Adrenal gland (tissue), 12 donors: ENCODE data around the gene ST6GALNAC3. TPM values are rescaled to one million over a fixed set of nuclear protein-coding genes. Genes with fewer than 3 reads are reported as not detected.

ENCODE experiments used
- DNase-seq, 7 donors: peaks; one replicate each; pipeline ENCODE4 v3.0.0-alpha.2; 2019 to 2020
- H3K27ac ChIP-seq, 5 donors: fragments of 200-600 bp; sonication (generic) in 4 of 5; 1 replicate in 3 of 5; 2 replicates in 2 of 5; pipeline versions ENCODE4 v1.5.1 to v1.8.0; 2016 to 2020; ENCODE audit warnings: mild to moderate bottlenecking in 1 of 5
- H3K27me3 ChIP-seq: fragments of 200-600 bp; 2 replicates; pipeline ENCODE4 v1.8.0; 2021
- H3K36me3 ChIP-seq, 2 donors: fragments of 200-600 bp; replicated peaks in 1 of 2; 1 replicate in 1 of 2; 2 replicates in 1 of 2; pipeline versions ENCODE4 v1.5.1 to v1.8.0; 2018 to 2022
- H3K4me1 ChIP-seq, 2 donors: fragments of 200-600 bp; replicated peaks in 1 of 2; 1 replicate in 1 of 2; 2 replicates in 1 of 2; pipeline versions ENCODE4 v1.5.1 to v1.8.0; 2018 to 2021
- H3K4me3 ChIP-seq, 4 donors: fragments of 200-600 bp; sonication (generic) in 3 of 4; one replicate each; pipeline ENCODE4 v1.5.1; 2016 to 2018
- H3K9me3 ChIP-seq, 3 donors: fragments of 200-600 bp; sonication (generic) in 1 of 3; replicated peaks in 1 of 3; 1 replicate in 2 of 3; 2 replicates in 1 of 3; pipeline versions ENCODE4 v1.5.1 to v1.8.0; 2016 to 2021
- POLR2A ChIP-seq, 2 donors: fragments of 450-650 bp; IDR thresholded peaks; one replicate each; pipeline ENCODE4 v1.6.1; 2017; ENCODE audit warnings: antibody characterized with exemption in 2 of 2, mild to moderate bottlenecking in 2 of 2, moderate library complexity in 1 of 2
- WGBS, 4 donors: extraction: QIAGEN DNeasy Blood & Tissue Kit in 2 of 4; methylation state at CpG; one replicate each; pipeline versions ENCODE4 v1.1.5 to v1.1.7; 2013 to 2017; 5-methylcytosine and 5-hydroxymethylcytosine counted together
- intact Hi-C, 2 donors: fragments of 100-400 bp; cut with DNase I; formaldehyde crosslinking; loops; one replicate each; pipeline versions ENCODE4 v1.14.1 to v1.15.0; 2022 to 2023
- polyA plus RNA-seq, 3 donors: library from polyadenylated mRNA; stranded (reverse); fragments of 200-250 nt in 2 of 3; fragments of 350-450 nt in 1 of 3; fragmentation: Illumina TruSeq in 1 of 3; extraction: RNeasy Lipid Tissue Mini Kit (QIAGEN cat#74804) in 1 of 3; gene quantifications; one replicate each; pipeline ENCODE4 v1.2.3, GENCODE V29; 2013 to 2014
- total RNA-seq, 9 donors: library from RNA; depleted of rRNA in 4 of 9; stranded (reverse); fragments of >200 nt in 4 of 9; fragments of 120-200 nt in 1 of 9; fragmentation: NEBNext Ultra II Directional in 1 of 9; extraction: Animal tissue kit (Norgen Biotek cat#: 25700) in 1 of 9; gene quantifications; one replicate each; pipeline versions ENCODE4 v1.1.0 to v1.2.4, GENCODE V29; 2013 to 2023
- TF ChIP-seq, protein P1 (sequence below), 6 experiments: fragments of 450-650 bp in 4 of 6; fragments of 200-600 bp in 2 of 6; sonication (generic) in 1 of 6; IDR thresholded peaks; 1 replicate in 5 of 6; 2 replicates in 1 of 6; pipeline versions ENCODE4 v1.5.1 to v1.8.0; 2016 to 2021; ENCODE audit warnings: antibody characterized with exemption in 6 of 6, mild to moderate bottlenecking in 2 of 6, moderate library complexity in 1 of 6
- donor health status: healthy with polysubstance abuse.
- donor health status: Bipolar disorder and iron deficiency.
- donor health status: DM: yes; HTN: yes; CAD: no.
- donor health status: DM: no; HTN: no; CAD: no.
- donor health status: DM: no; HTN: no; CAD: no.
- donor health status: DM: yes; HTN: yes; CAD: no.

ST6GALNAC3 gene
- total and polyA plus RNA-seq, 12 donors, result 1.4 to 11.5 (median 5.9) TPM

DNA sequence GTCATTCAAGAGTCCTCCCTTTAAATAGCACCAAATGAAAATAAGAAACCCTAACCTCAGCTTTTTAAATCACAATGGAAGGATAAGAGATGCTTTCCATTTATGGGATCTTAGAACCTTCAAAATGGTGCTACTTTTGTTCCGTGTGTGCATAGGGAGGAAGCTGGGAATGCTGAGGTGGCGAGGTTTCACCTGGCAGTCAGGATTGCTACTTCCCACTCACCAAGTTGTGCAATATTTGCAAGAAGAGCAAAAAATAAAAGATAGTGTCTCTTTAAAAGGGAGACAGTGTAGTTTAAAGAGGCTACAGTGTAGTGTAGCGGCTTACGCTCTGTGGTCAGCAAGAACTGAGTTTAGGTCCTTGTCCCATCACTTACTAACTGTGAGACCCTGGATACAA lies 400.4 kb downstream of the ST6GALNAC3 start:
- no peak overlapping the region for H3K4me3 ChIP-seq
- H3K27ac ChIP-seq, result no peak overlapping the region
- no peak for DNase-seq
- no peaks in the 10 kb centered on the region for H3K36me3 ChIP-seq
- no peaks in the 10 kb centered on the region for H3K4me1 ChIP-seq
- TF ChIP-seq, protein P1, sequence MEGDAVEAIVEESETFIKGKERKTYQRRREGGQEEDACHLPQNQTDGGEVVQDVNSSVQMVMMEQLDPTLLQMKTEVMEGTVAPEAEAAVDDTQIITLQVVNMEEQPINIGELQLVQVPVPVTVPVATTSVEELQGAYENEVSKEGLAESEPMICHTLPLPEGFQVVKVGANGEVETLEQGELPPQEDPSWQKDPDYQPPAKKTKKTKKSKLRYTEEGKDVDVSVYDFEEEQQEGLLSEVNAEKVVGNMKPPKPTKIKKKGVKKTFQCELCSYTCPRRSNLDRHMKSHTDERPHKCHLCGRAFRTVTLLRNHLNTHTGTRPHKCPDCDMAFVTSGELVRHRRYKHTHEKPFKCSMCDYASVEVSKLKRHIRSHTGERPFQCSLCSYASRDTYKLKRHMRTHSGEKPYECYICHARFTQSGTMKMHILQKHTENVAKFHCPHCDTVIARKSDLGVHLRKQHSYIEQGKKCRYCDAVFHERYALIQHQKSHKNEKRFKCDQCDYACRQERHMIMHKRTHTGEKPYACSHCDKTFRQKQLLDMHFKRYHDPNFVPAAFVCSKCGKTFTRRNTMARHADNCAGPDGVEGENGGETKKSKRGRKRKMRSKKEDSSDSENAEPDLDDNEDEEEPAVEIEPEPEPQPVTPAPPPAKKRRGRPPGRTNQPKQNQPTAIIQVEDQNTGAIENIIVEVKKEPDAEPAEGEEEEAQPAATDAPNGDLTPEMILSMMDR (IDR thresholded peaks at IDR 0.05), result no peak
- no peak for TF ChIP-seq POLR2A (IDR thresholded peaks at IDR 0.05)
- 73 to 88% (median 75%) methylated on average over 4 of the region's 4 CpGs for WGBS, 4 donors
- H3K9me3 ChIP-seq, result no peaks in the 10 kb centered on the region
- intact Hi-C loops, result no loop called here
- H3K27me3 ChIP-seq, result no peaks in the 10 kb centered on the region

DNA sequence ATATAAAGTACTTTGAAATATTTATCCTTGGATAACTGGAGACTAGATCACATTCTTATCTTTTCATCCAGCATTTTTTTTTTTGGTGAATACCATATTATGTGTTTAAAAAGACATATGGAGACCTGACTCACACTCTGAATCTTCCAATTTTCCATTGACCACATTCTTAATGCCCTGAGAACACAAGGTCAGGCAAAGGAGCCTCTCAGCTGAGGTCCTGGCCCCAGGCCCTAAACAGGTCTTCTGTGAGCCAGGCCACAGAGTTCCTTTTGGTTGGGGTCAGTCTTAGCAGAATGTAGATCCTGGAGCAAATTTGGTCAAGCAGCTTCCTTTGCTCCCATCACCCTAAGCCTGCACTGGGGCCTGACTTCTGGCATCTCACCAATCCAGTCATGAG lies 402.6 kb downstream of the ST6GALNAC3 start:
- Histone ChIP-seq H3K27me3 (no peaks in the 10 kb centered on the region), H3K4me3 (no peak overlapping the region), H3K36me3 (no peaks in the 10 kb centered on the region), H3K27ac (no peak overlapping the region), H3K4me1 (no peaks in the 10 kb centered on the region), H3K9me3 (no peaks in the 10 kb centered on the region)
- intact Hi-C loops, result no loop called here
- no peak for TF ChIP-seq POLR2A (IDR thresholded peaks at IDR 0.05)
- TF ChIP-seq, protein P1 (IDR thresholded peaks at IDR 0.05), result no peak
- no peak for DNase-seq

DNA sequence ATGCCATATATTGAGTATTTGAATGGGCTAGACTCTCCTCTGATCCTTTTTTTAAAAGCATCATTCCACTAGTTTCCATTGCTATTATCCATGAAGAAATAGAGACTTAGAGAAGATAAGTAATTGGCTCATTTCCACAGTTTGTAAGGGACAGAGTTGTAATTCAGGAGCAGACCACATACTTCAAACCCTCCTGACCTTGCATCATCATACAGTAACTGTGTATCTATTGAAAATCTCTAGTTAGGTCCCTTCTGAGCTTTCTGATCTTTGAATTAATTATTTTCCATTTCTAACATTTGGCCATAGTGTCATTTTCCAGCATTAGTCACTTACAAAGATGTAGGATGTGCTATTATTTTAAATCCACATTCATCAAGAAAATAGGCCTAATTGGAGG lies 406.3 kb downstream of the ST6GALNAC3 start:
- no peak overlapping the region for H3K4me3 ChIP-seq
- intact Hi-C loops, result no loop called here
- no peak overlapping the region for H3K27ac ChIP-seq
- H3K36me3 ChIP-seq, result no peaks in the 10 kb centered on the region
- H3K4me1 ChIP-seq, result no peaks in the 10 kb centered on the region
- H3K9me3 ChIP-seq, result no peaks in the 10 kb centered on the region
- H3K27me3 ChIP-seq, result no peaks in the 10 kb centered on the region
- no peak for DNase-seq
- TF ChIP-seq POLR2A (IDR thresholded peaks at IDR 0.05), result no peak
- TF ChIP-seq, protein P1 (IDR thresholded peaks at IDR 0.05), result no peak

DNA sequence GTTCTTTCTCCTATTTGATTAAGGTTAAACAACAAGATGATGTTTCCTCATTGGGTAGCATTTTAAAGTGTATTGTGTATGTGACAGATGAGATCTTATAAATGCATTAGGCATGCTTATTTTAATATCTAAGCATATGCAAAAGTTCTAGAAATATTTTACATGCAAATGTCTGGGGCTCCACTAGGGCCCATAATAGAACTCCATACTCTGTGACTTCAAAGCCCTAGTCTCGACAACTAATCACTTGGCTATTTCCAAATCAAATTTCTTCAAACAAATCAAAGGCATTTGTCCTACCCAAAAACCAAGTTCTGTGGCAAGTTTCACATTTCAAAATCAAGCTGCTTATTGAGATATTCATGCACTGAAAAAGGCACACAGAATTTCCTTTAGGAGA lies 407.1 kb downstream of the ST6GALNAC3 start:
- H3K4me3 ChIP-seq, result no peak overlapping the region
- H3K27me3 ChIP-seq, result no peaks in the 10 kb centered on the region
- no peaks in the 10 kb centered on the region for H3K9me3 ChIP-seq
- no peaks in the 10 kb centered on the region for H3K36me3 ChIP-seq
- no peak for TF ChIP-seq POLR2A (IDR thresholded peaks at IDR 0.05)
- TF ChIP-seq, protein P1 (IDR thresholded peaks at IDR 0.05), result no peak
- H3K27ac ChIP-seq, result no peak overlapping the region
- intact Hi-C loops, result no loop called here
- 93 to 100% (median 94%) methylated on average over 1 of the region's 1 CpG for WGBS, 4 donors
- no peaks in the 10 kb centered on the region for H3K4me1 ChIP-seq
- no peak for DNase-seq
